Endothelial cell of umbilical vein (primary cell): Measurements from ENCODE around the gene MANF. TPM values are rescaled to one million over a fixed set of nuclear protein-coding genes. Genes with fewer than 3 reads are reported as not detected.

Source experiments
- BruUV-seq: library from RNA; stranded (reverse); fragments of 400-500 nt; replicated peaks from 2 replicates; lab custom pipeline; 2021; lab: Mats Ljungman, UMichigan
- CTCF ChIA-PET: fragments of 300-600, 350-600 bp; sonication (Branson Sonifier 250); formaldehyde crosslinking; loops from one replicate; lab custom pipeline; 2021; ENCODE audit warnings: antibody characterized with exemption, inconsistent platforms; lab: Charles Lee
- POLR2A ChIA-PET: fragments of 300-600, 350-600 bp; sonication (Branson Sonifier 250); formaldehyde crosslinking; loops from one replicate; lab custom pipeline; 2021; ENCODE audit warnings: antibody characterized with exemption, inconsistent platforms; lab: Charles Lee
- DNase-seq: peaks from one replicate; pipeline ENCODE4 v3.0.0-alpha.2; 2011; ENCODE audit warnings: low read depth, low spot score
- FAIRE-seq: peaks from 2 replicates; lab custom pipeline; 2011; peaks lifted over from hg19 to GRCh38; lab: Jason Lieb, UNC
- H2AFZ ChIP-seq: 2 replicates; pipeline ENCODE4 v1.6.0; 2012; ENCODE audit warnings: low read depth, low read length, control low read depth, inconsistent platforms
- H3K27ac ChIP-seq: 2 replicates; pipeline ENCODE4 v1.5.1; 2011; ENCODE audit warnings: low read depth, mild to moderate bottlenecking, control low read depth, low read length, moderate library complexity; ENCODE audit not compliant: insufficient read depth
- H3K27me3 ChIP-seq, 2 experiments: 2 replicates each; pipeline versions ENCODE4 v1.6.0 to v1.6.1; 2011; ENCODE audit warnings: low read length in 2 of 2, mixed read lengths in 1 of 2; ENCODE audit not compliant: control insufficient read depth in 2 of 2, insufficient read depth in 2 of 2
- H3K36me3 ChIP-seq, 2 experiments: 2 replicates in 1 of 2; 3 replicates in 1 of 2; pipeline ENCODE4 v1.5.1; 2011; ENCODE audit warnings: low read length in 2 of 2, mild to moderate bottlenecking in 1 of 2, moderate library complexity in 1 of 2; ENCODE audit not compliant: control insufficient read depth in 2 of 2, insufficient read depth in 2 of 2; ENCODE audit errors: extremely low read depth in 1 of 2
- H3K4me1 ChIP-seq: 3 replicates; pipeline ENCODE4 v1.5.1; 2011; ENCODE audit warnings: mild to moderate bottlenecking, low read length; ENCODE audit not compliant: control insufficient read depth, insufficient read depth; ENCODE audit errors: extremely low read depth
- H3K4me2 ChIP-seq: 2 replicates; pipeline ENCODE4 v1.6.1; 2011; ENCODE audit warnings: low read length, control low read depth, mixed read lengths; ENCODE audit not compliant: insufficient read depth
- H3K4me3 ChIP-seq, 3 experiments: fragments of 200-600 bp in 1 of 3; sonication (generic), shearing (Covaris generic) in 1 of 3; replicated peaks in 1 of 3; 2 replicates each; pipeline ENCODE4 v1.5.1; 2011 to 2016; ENCODE audit warnings: control low read depth in 3 of 3, low read length in 3 of 3, mild to moderate bottlenecking in 2 of 3, inconsistent platforms in 1 of 3, low read depth in 1 of 3, moderate library complexity in 1 of 3; ENCODE audit not compliant: insufficient read depth in 1 of 3
- H3K79me2 ChIP-seq: 2 replicates; pipeline ENCODE4 v1.6.0; 2012; ENCODE audit warnings: low read length, inconsistent platforms; ENCODE audit not compliant: control insufficient read depth, insufficient read depth
- H3K9ac ChIP-seq: replicated peaks from 2 replicates; pipeline ENCODE3; 2011; ENCODE audit warnings: low read length, control low read depth; ENCODE audit not compliant: insufficient read depth; ENCODE audit errors: extremely low read depth
- H3K9me1 ChIP-seq: replicated peaks from 3 replicates; pipeline ENCODE4 v1.6.0; 2011; ENCODE audit warnings: mild to moderate bottlenecking, low read length; ENCODE audit not compliant: control insufficient read depth, insufficient read depth; ENCODE audit errors: extremely low read depth
- H3K9me3 ChIP-seq: replicated peaks from 2 replicates; pipeline ENCODE4 v1.5.1; 2012; ENCODE audit warnings: low read length, inconsistent platforms; ENCODE audit not compliant: control insufficient read depth, insufficient read depth
- H4K20me1 ChIP-seq: replicated peaks from 2 replicates; pipeline ENCODE3; 2011; ENCODE audit warnings: mild to moderate bottlenecking, low read length; ENCODE audit not compliant: control insufficient read depth, insufficient read depth; ENCODE audit errors: extremely low read depth
- EZH2 ChIP-seq: IDR thresholded peaks from 2 replicates; pipeline ENCODE4 v1.6.1; 2012; ENCODE audit warnings: borderline replicate concordance, low read depth, mild to moderate bottlenecking, moderate library complexity, low read length, inconsistent platforms; ENCODE audit not compliant: severe bottlenecking
- FOS ChIP-seq: IDR thresholded peaks from 2 replicates; pipeline ENCODE4 v1.6.1; 2011; ENCODE audit warnings: mild to moderate bottlenecking, low read length, moderate library complexity, borderline replicate concordance; ENCODE audit not compliant: insufficient read depth
- GATA2 ChIP-seq: IDR thresholded peaks from 2 replicates; pipeline ENCODE4 v1.7.0; 2011; ENCODE audit warnings: low read depth, mild to moderate bottlenecking, moderate library complexity, mixed read lengths, low read length; ENCODE audit not compliant: insufficient read length, insufficient read depth
- MYC ChIP-seq: IDR thresholded peaks from one replicate; pipeline ENCODE4 v1.6.1; 2011; ENCODE audit warnings: mild to moderate bottlenecking, low read depth, low read length
- POLR2A ChIP-seq: IDR thresholded peaks from 2 replicates; pipeline ENCODE4 v1.6.1; 2012; ENCODE audit warnings: low read depth, mild to moderate bottlenecking, control low read depth, low read length
- POLR2AphosphoS5 ChIP-seq: IDR thresholded peaks from 2 replicates; pipeline ENCODE4 v1.6.1; 2012; ENCODE audit warnings: low read depth, mild to moderate bottlenecking, control low read depth, low read length, moderate library complexity; ENCODE audit not compliant: insufficient read depth
- dilution Hi-C: fragments of 300-500 bp; cut with MboI; formaldehyde crosslinking; loops from one replicate; pipeline ENCODE4 v1.15.0; 2019; ENCODE audit warnings: low sequenced_read_pairs; ENCODE audit not compliant: extremely low pct_ligation_motif_present
- intact Hi-C: fragments of 100-400 bp; cut with micrococcal nuclease; formaldehyde crosslinking; loops from one replicate; pipeline ENCODE4 v1.10.0; 2022
- polyA plus RNA-seq, 4 experiments: library from polyadenylated mRNA; depleted of rRNA in 3 of 4; stranded (reverse) in 3 of 4; unstranded in 1 of 4; fragments of >200 nt; gene quantifications; 2 replicates each; pipeline versions ENCODE4 v1.2.1 to v1.2.3, GENCODE V29; 2011 to 2012; ENCODE audit warnings: missing spikeins in 1 of 4
- total RNA-seq: library from RNA; stranded (reverse); gene quantifications from 2 replicates; pipeline ENCODE4 v1.2.3, GENCODE V29; 2021
- TF ChIP-seq, protein P1 (sequence below): IDR thresholded peaks from 2 replicates; pipeline ENCODE4 v1.6.1; 2011; ENCODE audit not compliant: insufficient read depth, insufficient read length
- TF ChIP-seq, protein P2 (sequence below), 2 donors: IDR thresholded peaks; 1 replicate in 1 of 2; 2 replicates in 1 of 2; pipeline ENCODE4 v1.5.1; 2011; ENCODE audit warnings: low read length in 2 of 2, mild to moderate bottlenecking in 2 of 2, moderate library complexity in 2 of 2, control low read depth in 1 of 2, inconsistent platforms in 1 of 2, low read depth in 1 of 2; ENCODE audit not compliant: insufficient read depth in 1 of 2; ENCODE audit errors: extremely low read depth in 1 of 2

Gene MANF
- total and polyA plus RNA-seq, 2 donors (not counting 3 experiments of a cell fraction or from before 2014, with no cell fraction given): 100 to 248 TPM

DNA sequence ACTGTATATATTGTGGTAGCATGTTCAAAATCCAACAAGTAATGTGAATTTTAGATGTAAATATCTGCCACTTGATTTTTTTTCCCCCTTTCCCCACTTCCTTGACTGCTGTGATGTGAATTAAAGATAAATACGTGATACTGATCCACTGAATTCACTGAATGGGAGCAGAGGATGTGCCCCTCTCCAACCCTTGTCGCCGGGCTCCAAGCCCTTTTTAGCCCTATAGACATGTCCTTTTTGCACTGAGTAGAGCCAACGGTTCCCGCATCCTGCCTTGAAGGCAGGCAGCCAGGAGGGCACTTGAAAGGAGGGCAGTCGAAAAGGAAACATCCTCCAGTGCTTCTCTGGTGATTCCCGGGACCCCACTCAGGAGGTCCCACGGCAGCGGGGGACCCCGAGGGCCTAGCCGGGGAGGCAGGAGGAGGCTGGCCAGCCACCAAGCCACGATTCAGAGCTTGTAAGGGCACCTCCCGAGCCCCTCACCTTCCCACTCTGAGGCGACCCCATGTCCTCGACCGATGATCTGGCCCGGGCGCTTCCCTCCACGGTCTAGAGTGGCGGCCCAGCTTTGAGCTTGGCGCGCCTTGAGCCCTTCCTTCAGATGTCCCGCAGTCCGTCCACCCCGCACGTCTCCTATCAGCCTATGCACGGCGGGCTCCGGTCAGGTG, 901 bp upstream of the MANF start:
- no peaks in the 10 kb centered on the region for H3K27me3 ChIP-seq
- no peaks in the 10 kb centered on the region for H3K9me3 ChIP-seq
- peak overlapping the region; percentile 64 to 88 (median 87) for H3K4me3 ChIP-seq
- ChIA-PET POLR2A (interaction anchor here (1.3 kb wide), 1 partner anchor 44 kb away, joined by 7 read pairs; no protein-coding TSS in a partner anchor), CTCF (interaction anchor here (1.0 to 2.7 kb wide), 5 partner anchors 12 to 768 kb away, joined by 3 to 14 read pairs (median 4); no protein-coding TSS in a partner anchor)
- no peaks in the 10 kb centered on the region for H4K20me1 ChIP-seq
- H3K27ac ChIP-seq: peak overlapping the region; percentile 95
- dilution Hi-C loops: no loop called here
- H2AFZ ChIP-seq: peak overlapping the region; percentile 50
- TF ChIP-seq, protein P1, sequence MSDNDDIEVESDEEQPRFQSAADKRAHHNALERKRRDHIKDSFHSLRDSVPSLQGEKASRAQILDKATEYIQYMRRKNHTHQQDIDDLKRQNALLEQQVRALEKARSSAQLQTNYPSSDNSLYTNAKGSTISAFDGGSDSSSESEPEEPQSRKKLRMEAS: no peak
- no peak for TF ChIP-seq FOS
- no peak for TF ChIP-seq GATA2
- no peak for TF ChIP-seq MYC
- no peak for TF ChIP-seq EZH2
- no peak for TF ChIP-seq POLR2A
- TF ChIP-seq, protein P2, sequence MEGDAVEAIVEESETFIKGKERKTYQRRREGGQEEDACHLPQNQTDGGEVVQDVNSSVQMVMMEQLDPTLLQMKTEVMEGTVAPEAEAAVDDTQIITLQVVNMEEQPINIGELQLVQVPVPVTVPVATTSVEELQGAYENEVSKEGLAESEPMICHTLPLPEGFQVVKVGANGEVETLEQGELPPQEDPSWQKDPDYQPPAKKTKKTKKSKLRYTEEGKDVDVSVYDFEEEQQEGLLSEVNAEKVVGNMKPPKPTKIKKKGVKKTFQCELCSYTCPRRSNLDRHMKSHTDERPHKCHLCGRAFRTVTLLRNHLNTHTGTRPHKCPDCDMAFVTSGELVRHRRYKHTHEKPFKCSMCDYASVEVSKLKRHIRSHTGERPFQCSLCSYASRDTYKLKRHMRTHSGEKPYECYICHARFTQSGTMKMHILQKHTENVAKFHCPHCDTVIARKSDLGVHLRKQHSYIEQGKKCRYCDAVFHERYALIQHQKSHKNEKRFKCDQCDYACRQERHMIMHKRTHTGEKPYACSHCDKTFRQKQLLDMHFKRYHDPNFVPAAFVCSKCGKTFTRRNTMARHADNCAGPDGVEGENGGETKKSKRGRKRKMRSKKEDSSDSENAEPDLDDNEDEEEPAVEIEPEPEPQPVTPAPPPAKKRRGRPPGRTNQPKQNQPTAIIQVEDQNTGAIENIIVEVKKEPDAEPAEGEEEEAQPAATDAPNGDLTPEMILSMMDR (IDR thresholded peaks at IDR 0.05; ENCODE audit: extremely low read depth in 1 of 2, insufficient read depth in 1 of 2, low read depth in 1 of 2, low read length in 2 of 2): no peak
- no peak for TF ChIP-seq POLR2AphosphoS5
- H3K4me1 ChIP-seq: peaks cover 26% of the 10 kb centered on the region
- H3K79me2 ChIP-seq: peaks cover 42% of the 10 kb centered on the region
- H3K4me2 ChIP-seq: peak overlapping the region; percentile 87
- peaks cover 6 to 14% of the 10 kb centered on the region in 2 experiments for H3K36me3 ChIP-seq
- TSS peak; percentile 81 for BruUV-seq
- FAIRE-seq (peak; percentile 82), DNase-seq (peak; percentile 46)
- no peaks in the 10 kb centered on the region for H3K9me1 ChIP-seq
- intact Hi-C loops: loop anchor here (1.0 to 10.0 kb wide), 3 partner anchors 561 to 815 kb away; partner anchors contain the start of genes DOCK3, HEMK1, PARP3 and RRP9
- peak overlapping the region; percentile 99 for H3K9ac ChIP-seq
